HL-60 (cell line): ENCODE measurements around the gene CIAO1.

Source experiments
- CTCF ChIP-seq: IDR thresholded peaks from one replicate; pipeline ENCODE4 v1.5.1; 2011; ENCODE audit warnings: low read length, control low read depth, inconsistent platforms; ENCODE audit not compliant: insufficient read depth
- GABPA ChIP-seq: IDR thresholded peaks from 2 replicates; pipeline ENCODE4 v1.6.1; 2012; ENCODE audit warnings: low read depth

GRCh38 chr2:96260387-96261260 is 5.4 kb upstream of the CIAO1 start:
- TF ChIP-seq CTCF = peak; percentile 67
- no peak for TF ChIP-seq GABPA
